ENCODE data around the gene SLC25A47. TPM values are rescaled to one million over a fixed set of nuclear protein-coding genes. Genes with fewer than 3 reads are reported as not detected.

Gene SLC25A47
- total and polyA plus RNA-seq, 2 experiments from 2014 or later = not detected

DNA sequence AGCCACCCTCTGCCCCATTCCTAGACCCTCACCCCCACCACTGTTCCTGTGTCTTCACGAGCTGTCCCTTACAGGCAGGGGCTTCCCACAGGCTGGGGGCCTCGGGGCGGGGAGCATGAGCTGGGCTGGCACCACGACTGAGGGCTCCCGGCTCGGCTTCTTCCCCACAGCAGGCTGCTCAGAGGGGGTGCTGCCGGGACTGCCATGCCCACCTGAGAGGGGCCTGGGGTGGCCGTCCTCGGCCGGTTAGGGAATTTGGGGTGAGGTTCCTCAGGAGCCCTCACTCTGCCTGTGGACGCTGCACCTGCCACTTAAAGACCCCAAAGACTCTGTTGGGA lies 6.8 kb downstream of the SLC25A47 start:
- TF ChIP-seq EZH2 (IDR thresholded peaks at IDR 0.05; ENCODE audit: insufficient read depth, poor library complexity, severe bottlenecking) (no peak), EZH2phosphoT487 (IDR thresholded peaks at IDR 0.05; ENCODE audit: insufficient read depth, low read depth) (no peak)
- H3K79me2 ChIP-seq (ENCODE audit: insufficient read depth) = no peaks in the 10 kb centered on the region
- H3K4me3 ChIP-seq = no peak overlapping the region
- no peaks in the 10 kb centered on the region for H3K4me1 ChIP-seq (ENCODE audit: insufficient read depth)
- 72 to 83% methylated on average over 7 to 11 of the region's 11 CpGs for WGBS, 2 experiments (ENCODE audit: low coverage in 1 of 2, low lambda C conversion rate in 2 of 2, missing lambda C conversion rate in 2 of 2)
- H2AFZ ChIP-seq = no peak overlapping the region
- peaks cover 13% of the 10 kb centered on the region for H3K36me3 ChIP-seq (ENCODE audit: low read depth)
- H3K27ac ChIP-seq = no peak overlapping the region
- H3K9me2 ChIP-seq (ENCODE audit: insufficient read depth) = no peaks in the 10 kb centered on the region
- in situ Hi-C loops (cut with MboI) = no loop called here
- no peaks in the 10 kb centered on the region for H3K27me3 ChIP-seq (replicated peaks; ENCODE audit: insufficient read depth)
- no peak overlapping the region for H3K4me2 ChIP-seq (ENCODE audit: unreplicated experiment)
- H4K20me1 ChIP-seq (ENCODE audit: insufficient read depth) = no peaks in the 10 kb centered on the region
- no peak overlapping the region for H3K9ac ChIP-seq
- no peaks in the 10 kb centered on the region for H3F3A ChIP-seq (ENCODE audit: insufficient read depth)
- no peak for DNase-seq
- no peaks in the 10 kb centered on the region for H3K9me3 ChIP-seq (ENCODE audit: low read depth)

DNA sequence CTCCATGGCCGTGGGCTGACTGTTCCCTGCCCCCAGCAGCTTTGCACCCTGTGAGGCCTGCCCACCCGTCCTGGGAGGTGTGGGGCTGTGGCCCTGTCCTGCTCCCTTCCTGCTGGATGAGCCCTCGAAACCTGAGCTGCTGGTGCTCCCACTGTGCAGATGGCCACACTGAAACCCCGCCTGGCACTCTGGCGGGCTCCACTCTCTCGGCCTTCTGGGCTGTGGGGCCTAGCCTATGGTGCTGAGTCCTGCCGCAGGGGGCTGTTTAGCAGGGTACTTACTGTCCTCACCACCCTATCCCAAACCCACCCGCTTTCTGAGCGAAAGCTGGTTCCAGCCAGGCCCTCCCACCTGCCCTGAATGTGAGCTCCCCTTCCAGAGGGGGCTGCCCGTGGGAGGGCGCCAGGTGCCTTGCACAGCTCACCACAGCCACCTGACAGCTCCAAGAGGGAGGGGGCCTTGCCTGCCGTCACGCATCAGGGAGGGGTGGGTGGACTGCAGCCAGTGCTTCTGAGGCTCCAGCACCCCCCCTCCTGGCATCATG lies 7.3 kb downstream of the SLC25A47 start:
- in situ Hi-C loops (cut with MboI) = no loop called here
- Histone ChIP-seq H4K20me1 (ENCODE audit: insufficient read depth) (no peaks in the 10 kb centered on the region), H3K36me3 (ENCODE audit: low read depth) (peaks cover 16% of the 10 kb centered on the region), H3K9me3 (ENCODE audit: low read depth) (no peaks in the 10 kb centered on the region), H2AFZ (no peak overlapping the region), H3K27ac (no peak overlapping the region), H3K4me2 (ENCODE audit: unreplicated experiment) (no peak overlapping the region), H3K9ac (no peak overlapping the region), H3K27me3 (replicated peaks; ENCODE audit: insufficient read depth) (no peaks in the 10 kb centered on the region), H3K9me2 (ENCODE audit: insufficient read depth) (no peaks in the 10 kb centered on the region), H3K4me3 (no peak overlapping the region), H3K4me1 (ENCODE audit: insufficient read depth) (no peaks in the 10 kb centered on the region), H3F3A (ENCODE audit: insufficient read depth) (no peaks in the 10 kb centered on the region), H3K79me2 (ENCODE audit: insufficient read depth) (no peaks in the 10 kb centered on the region)
- TF ChIP-seq EZH2 (IDR thresholded peaks at IDR 0.05; ENCODE audit: insufficient read depth, poor library complexity, severe bottlenecking) = no peak
- TF ChIP-seq EZH2phosphoT487 (IDR thresholded peaks at IDR 0.05; ENCODE audit: insufficient read depth, low read depth) = no peak
- DNase-seq = no peak
- WGBS, 2 experiments (ENCODE audit: low coverage in 1 of 2, low lambda C conversion rate in 2 of 2, missing lambda C conversion rate in 2 of 2) = 68% methylated on average over 13 of the region's 13 CpGs

GRCh38 chr14:100332071-100332639 lies 9.0 kb downstream of the SLC25A47 start:
- no peak for TF ChIP-seq EZH2phosphoT487 (IDR thresholded peaks at IDR 0.05; ENCODE audit: insufficient read depth, low read depth)
- TF ChIP-seq EZH2 (IDR thresholded peaks at IDR 0.05; ENCODE audit: insufficient read depth, poor library complexity, severe bottlenecking) = no peak
- H3K4me2 ChIP-seq (ENCODE audit: unreplicated experiment) = no peak overlapping the region
- in situ Hi-C loops (cut with MboI) = no loop called here
- 73 to 74% methylated on average over 11 of the region's 11 CpGs for WGBS, 2 experiments (ENCODE audit: low coverage in 1 of 2, low lambda C conversion rate in 2 of 2, missing lambda C conversion rate in 2 of 2)
- no peak overlapping the region for H3K9ac ChIP-seq
- H3K27ac ChIP-seq = no peak overlapping the region
- H3K9me2 ChIP-seq (ENCODE audit: insufficient read depth) = no peaks in the 10 kb centered on the region
- no peak overlapping the region for H2AFZ ChIP-seq
- no peaks in the 10 kb centered on the region for H3K79me2 ChIP-seq (ENCODE audit: insufficient read depth)
- no peak overlapping the region for H3K4me3 ChIP-seq
- no peaks in the 10 kb centered on the region for H3K4me1 ChIP-seq (ENCODE audit: insufficient read depth)
- no peaks in the 10 kb centered on the region for H3K9me3 ChIP-seq (ENCODE audit: low read depth)
- no peaks in the 10 kb centered on the region for H3K27me3 ChIP-seq (replicated peaks; ENCODE audit: insufficient read depth)
- DNase-seq = no peak
- no peaks in the 10 kb centered on the region for H3F3A ChIP-seq (ENCODE audit: insufficient read depth)
- peaks cover 27% of the 10 kb centered on the region for H3K36me3 ChIP-seq (ENCODE audit: low read depth)
- H4K20me1 ChIP-seq (ENCODE audit: insufficient read depth) = no peaks in the 10 kb centered on the region

DNA sequence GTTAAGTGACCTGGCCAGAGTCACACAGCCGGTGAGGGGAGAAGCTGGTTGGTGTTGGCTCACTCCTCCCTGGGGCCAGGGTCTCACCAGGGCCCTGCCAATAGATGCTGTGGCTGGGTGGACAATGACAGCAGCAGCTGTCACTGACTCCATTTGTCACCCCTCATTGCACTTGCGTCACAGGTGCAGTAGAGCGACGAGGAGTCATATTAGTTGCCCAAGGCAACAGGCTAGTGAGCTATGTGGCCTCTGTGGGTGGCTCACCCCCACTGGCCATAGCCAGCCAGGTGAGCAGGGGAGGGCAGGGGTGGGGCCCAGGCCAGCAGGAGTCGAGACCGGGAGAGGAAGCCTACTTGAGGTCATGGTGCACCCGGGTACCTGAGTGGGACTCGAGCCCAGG lies 9.7 kb downstream of the SLC25A47 start:
- H3K9me2 ChIP-seq (ENCODE audit: insufficient read depth) = no peaks in the 10 kb centered on the region
- H3K79me2 ChIP-seq (ENCODE audit: insufficient read depth) = no peaks in the 10 kb centered on the region
- H3K4me2 ChIP-seq (ENCODE audit: unreplicated experiment) = no peak overlapping the region
- no peak for DNase-seq
- no peaks in the 10 kb centered on the region for H3K27me3 ChIP-seq (replicated peaks; ENCODE audit: insufficient read depth)
- no peak overlapping the region for H2AFZ ChIP-seq
- no peaks in the 10 kb centered on the region for H4K20me1 ChIP-seq (ENCODE audit: insufficient read depth)
- in situ Hi-C loops (cut with MboI) = no loop called here
- peaks cover 27% of the 10 kb centered on the region for H3K36me3 ChIP-seq (ENCODE audit: low read depth)
- no peak overlapping the region for H3K4me3 ChIP-seq
- H3K27ac ChIP-seq = no peak overlapping the region
- no peaks in the 10 kb centered on the region for H3K9me3 ChIP-seq (ENCODE audit: low read depth)
- no peak for TF ChIP-seq EZH2phosphoT487 (IDR thresholded peaks at IDR 0.05; ENCODE audit: insufficient read depth, low read depth)
- TF ChIP-seq EZH2 (IDR thresholded peaks at IDR 0.05; ENCODE audit: insufficient read depth, poor library complexity, severe bottlenecking) = no peak
- H3F3A ChIP-seq (ENCODE audit: insufficient read depth) = no peaks in the 10 kb centered on the region
- H3K4me1 ChIP-seq (ENCODE audit: insufficient read depth) = no peaks in the 10 kb centered on the region
- H3K9ac ChIP-seq = no peak overlapping the region
- WGBS, 2 experiments (ENCODE audit: low coverage in 1 of 2, low lambda C conversion rate in 2 of 2, missing lambda C conversion rate in 2 of 2) = 87 to 89% methylated on average over 7 to 8 of the region's 8 CpGs
